Endodermal cell (in vitro differentiated cells): ENCODE measurements around the gene BAIAP3. TPM values are rescaled to one million over a fixed set of nuclear protein-coding genes. Genes with fewer than 3 reads are reported as not detected.
"Not testable (repeated sequence)": the region's sequence is repeated elsewhere in the genome, so short reads cannot be mapped to it uniquely, and the experiment has no call there.

Source experiments
- DNase-seq: peaks from one replicate; pipeline ENCODE4 v3.0.0-alpha.2; 2017
- H3K27ac ChIP-seq: 2 replicates; pipeline ENCODE4 v1.5.1; 2013; ENCODE audit warnings: mild to moderate bottlenecking, low read depth, low read length, moderate library complexity
- H3K27me3 ChIP-seq: 2 replicates; pipeline ENCODE4 v1.6.1; 2013; ENCODE audit warnings: mild to moderate bottlenecking, low read length, moderate library complexity; ENCODE audit not compliant: insufficient read depth, control insufficient read depth, poor library complexity, severe bottlenecking
- H3K36me3 ChIP-seq: 2 replicates; pipeline ENCODE4 v1.7.0; 2013; ENCODE audit warnings: mild to moderate bottlenecking, low read length, moderate library complexity; ENCODE audit not compliant: control insufficient read depth, insufficient read depth
- H3K4me1 ChIP-seq: one replicate; pipeline ENCODE4 v1.7.0; 2013; ENCODE audit warnings: low read length; ENCODE audit not compliant: control insufficient read depth, insufficient read depth
- H3K4me3 ChIP-seq: 2 replicates; pipeline ENCODE4 v1.5.1; 2013; ENCODE audit warnings: mild to moderate bottlenecking, low read length, moderate library complexity
- H3K9ac ChIP-seq: 2 replicates; pipeline ENCODE4 v1.6.1; 2013; ENCODE audit warnings: mild to moderate bottlenecking, low read length, moderate library complexity; ENCODE audit not compliant: poor library complexity, severe bottlenecking; ENCODE audit errors: extremely low read depth
- H3K9me3 ChIP-seq: 2 replicates; pipeline ENCODE4 v1.6.1; 2013; ENCODE audit warnings: mild to moderate bottlenecking, low read length, moderate library complexity; ENCODE audit not compliant: control insufficient read depth
- H3K27ac Mint-ChIP-seq: 2 replicates; pipeline ENCODE4 v1.8.0; 2020; ENCODE audit warnings: mixed read lengths
- H3K27me3 Mint-ChIP-seq: 2 replicates; pipeline ENCODE4 v1.8.0; 2021; ENCODE audit warnings: mild to moderate bottlenecking, mixed read lengths; ENCODE audit not compliant: insufficient read depth
- H3K36me3 Mint-ChIP-seq: 2 replicates; pipeline ENCODE4 v1.8.0; 2020; ENCODE audit warnings: low read depth, mixed read lengths
- H3K4me1 Mint-ChIP-seq: 2 replicates; pipeline ENCODE4 v1.8.0; 2020; ENCODE audit warnings: mixed read lengths
- H3K4me3 Mint-ChIP-seq: 2 replicates; pipeline ENCODE4 v1.8.0; 2020; ENCODE audit warnings: mild to moderate bottlenecking, moderate library complexity, mixed read lengths
- H3K9me3 Mint-ChIP-seq: 2 replicates; pipeline ENCODE4 v1.8.0; 2020; ENCODE audit warnings: mild to moderate bottlenecking, mixed read lengths
- CTCF ChIP-seq: fragments of 200-600 bp; sonication (generic); conservative IDR thresholded peaks from 2 replicates; pipeline ENCODE4 v1.5.0; 2021; ENCODE audit warnings: antibody characterized with exemption, mild to moderate bottlenecking
- WGBS, 2 experiments: methylation state at CpG; one replicate each; pipeline versions ENCODE4 v1.1.5 to v1.1.7; 2013; ENCODE audit warnings: missing lambda C conversion rate in 2 of 2, mixed read lengths in 1 of 2; ENCODE audit not compliant: insufficient coverage in 1 of 2, insufficient read length in 1 of 2; 5-methylcytosine and 5-hydroxymethylcytosine counted together
- total RNA-seq, 2 donors: library from RNA; stranded (reverse); fragmentation: NEBNext Ultra II Directional in 1 of 2; extraction: Animal tissue kit (Norgen Biotek cat#: 25700) in 1 of 2; gene quantifications; 2 replicates in 1 of 2; 3 replicates in 1 of 2; pipeline ENCODE4 v1.2.1, GENCODE V29; 2021

BAIAP3 gene
- total RNA-seq, 2 donors from 2014 or later, result 25.0 to 43.5 TPM

- H3K9me3 Mint-ChIP-seq, result no peaks in the 10 kb centered on the region
- H3K36me3 ChIP-seq, result no peaks in the 10 kb centered on the region
- no peak overlapping the region for H3K4me3 Mint-ChIP-seq
- no peak for DNase-seq
- H3K27me3 ChIP-seq, result peaks cover 25% of the 10 kb centered on the region
- no peak overlapping the region for H3K27ac ChIP-seq
- no peaks in the 10 kb centered on the region for H3K9me3 ChIP-seq
- no peak for TF ChIP-seq CTCF
- no peak overlapping the region for H3K4me3 ChIP-seq
- H3K4me1 ChIP-seq, result no peaks in the 10 kb centered on the region
- H3K9ac ChIP-seq, result no peak overlapping the region
- 86 to 89% methylated on average over 10 to 11 of the region's 11 CpGs for WGBS, 2 experiments
- H3K36me3 Mint-ChIP-seq, result no peaks in the 10 kb centered on the region
- no peak overlapping the region for H3K27ac Mint-ChIP-seq
- H3K4me1 Mint-ChIP-seq, result peaks cover 22% of the 10 kb centered on the region
- peaks cover 28% of the 10 kb centered on the region for H3K27me3 Mint-ChIP-seq
Measured at GRCh38 chr16:1293921-1294656, 39.4 kb upstream of the BAIAP3 start.

DNA sequence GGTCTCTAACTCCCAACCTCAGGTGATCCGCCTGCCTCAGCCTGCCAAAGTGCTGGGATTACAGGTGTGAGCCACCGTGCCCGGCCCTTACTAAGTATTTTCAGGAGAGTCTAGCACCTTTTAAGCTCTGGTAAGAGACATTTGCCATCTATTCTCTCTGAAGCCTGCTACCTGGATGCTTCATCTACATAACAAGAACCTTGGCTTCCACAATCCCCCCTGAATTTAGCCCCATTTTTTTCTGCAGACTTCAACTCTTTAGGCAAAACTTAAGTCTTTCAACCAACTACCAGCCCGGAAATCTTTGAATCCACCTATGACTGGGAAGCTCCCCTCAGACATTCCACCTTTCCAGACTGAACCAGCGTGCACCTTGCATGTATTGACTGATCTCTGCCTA is 38.0 kb upstream of the BAIAP3 start:
- Mint-ChIP-seq H3K36me3 (no peaks in the 10 kb centered on the region), H3K4me3 (no peak overlapping the region), H3K4me1 (peaks cover 22% of the 10 kb centered on the region), H3K9me3 (no peaks in the 10 kb centered on the region), H3K27me3 (peaks cover 15% of the 10 kb centered on the region), H3K27ac (peak overlapping the region; percentile 67)
- no peak for TF ChIP-seq CTCF
- Histone ChIP-seq H3K27me3 (peaks cover 13% of the 10 kb centered on the region), H3K4me1 (no peaks in the 10 kb centered on the region), H3K36me3 (no peaks in the 10 kb centered on the region), H3K27ac (no peak overlapping the region), H3K9me3 (no peaks in the 10 kb centered on the region), H3K9ac (no peak overlapping the region), H3K4me3 (no peak overlapping the region)
- 47 to 55% methylated on average over 4 to 5 of the region's 5 CpGs for WGBS, 2 experiments
- DNase-seq, result peak; percentile 82

- H3K27me3 ChIP-seq, H3K4me3 Mint-ChIP-seq, H3K9me3 Mint-ChIP-seq, H3K9ac ChIP-seq, H3K36me3 Mint-ChIP-seq, H3K9me3 ChIP-seq, H3K36me3 ChIP-seq, H3K27me3 Mint-ChIP-seq, H3K4me1 ChIP-seq, H3K4me3 ChIP-seq, H3K27ac ChIP-seq: not testable (repeated sequence)
- DNase-seq, result peak; percentile 68
- Mint-ChIP-seq H3K4me1 (peaks cover 23% of the 10 kb centered on the region), H3K27ac (peak overlapping the region; percentile 13)
- WGBS, 2 experiments, result 85 to 100% methylated on average over 5 to 8 of the region's 8 CpGs
Measured at GRCh38 chr16:1296688-1297017, 36.8 kb upstream of the BAIAP3 start.
